GM21390 (cell line): ENCODE results near the gene VPS52.
"Not testable (repeated sequence)": the region's sequence is repeated elsewhere in the genome, so short reads cannot be mapped to it uniquely, and the experiment has no call there.

Experiments used
- ATAC-seq: cut with Tn5 transposase; IDR thresholded peaks from one replicate; pipeline ENCODE4 v1.9.1; 2021; ENCODE audit not compliant: unreplicated experiment

The VPS52 gene

DNA sequence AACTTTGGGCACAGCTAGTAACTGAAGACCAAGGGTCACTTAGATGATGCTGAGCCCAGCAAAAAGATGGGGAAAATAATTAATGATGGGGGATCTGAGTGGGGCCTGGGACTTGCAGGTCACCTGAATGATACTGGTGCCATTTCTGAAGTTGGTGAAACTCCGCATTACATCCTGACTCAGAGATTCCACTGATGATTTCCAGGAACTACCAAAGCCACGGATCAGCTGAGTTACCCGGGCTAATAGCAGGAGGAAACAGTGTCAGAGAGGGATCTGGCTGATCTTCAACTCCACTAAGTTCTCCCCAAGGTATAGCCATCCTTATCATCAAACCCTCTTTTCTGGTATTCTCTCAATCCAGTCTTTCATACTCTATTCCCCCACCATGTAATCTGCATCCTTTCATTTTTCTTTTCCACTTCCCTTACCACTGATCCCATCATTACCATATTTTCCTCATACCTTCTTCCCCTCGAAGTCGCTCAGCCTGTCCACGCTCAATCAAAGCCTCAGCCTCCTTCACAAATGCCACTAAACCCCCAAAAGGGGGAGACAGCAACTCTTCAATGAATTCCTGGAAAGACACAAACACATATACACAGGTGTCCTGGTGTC lies 20.2 kb downstream of the VPS52 start:
- ATAC-seq = no peak

DNA sequence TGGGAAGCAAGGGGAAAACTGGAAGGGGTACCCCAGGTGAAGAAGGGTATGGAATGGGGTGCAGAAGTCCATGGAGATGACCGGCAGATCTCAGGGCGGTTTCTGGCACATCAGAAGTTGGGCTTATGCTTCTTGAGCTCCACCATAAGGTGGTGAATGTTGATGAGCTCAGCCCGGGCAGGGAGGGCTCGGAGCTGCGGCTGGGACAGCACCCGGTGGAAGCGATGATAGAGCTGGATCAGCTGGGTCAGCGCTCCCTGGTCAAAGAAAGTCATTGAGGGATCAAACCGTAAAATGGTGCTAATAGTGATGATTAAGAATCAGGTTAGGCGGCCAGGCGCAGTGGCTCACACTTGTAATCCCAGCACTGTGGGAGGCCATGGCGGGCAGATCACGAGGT lies 20.9 kb downstream of the VPS52 start:
- no peak for ATAC-seq

DNA sequence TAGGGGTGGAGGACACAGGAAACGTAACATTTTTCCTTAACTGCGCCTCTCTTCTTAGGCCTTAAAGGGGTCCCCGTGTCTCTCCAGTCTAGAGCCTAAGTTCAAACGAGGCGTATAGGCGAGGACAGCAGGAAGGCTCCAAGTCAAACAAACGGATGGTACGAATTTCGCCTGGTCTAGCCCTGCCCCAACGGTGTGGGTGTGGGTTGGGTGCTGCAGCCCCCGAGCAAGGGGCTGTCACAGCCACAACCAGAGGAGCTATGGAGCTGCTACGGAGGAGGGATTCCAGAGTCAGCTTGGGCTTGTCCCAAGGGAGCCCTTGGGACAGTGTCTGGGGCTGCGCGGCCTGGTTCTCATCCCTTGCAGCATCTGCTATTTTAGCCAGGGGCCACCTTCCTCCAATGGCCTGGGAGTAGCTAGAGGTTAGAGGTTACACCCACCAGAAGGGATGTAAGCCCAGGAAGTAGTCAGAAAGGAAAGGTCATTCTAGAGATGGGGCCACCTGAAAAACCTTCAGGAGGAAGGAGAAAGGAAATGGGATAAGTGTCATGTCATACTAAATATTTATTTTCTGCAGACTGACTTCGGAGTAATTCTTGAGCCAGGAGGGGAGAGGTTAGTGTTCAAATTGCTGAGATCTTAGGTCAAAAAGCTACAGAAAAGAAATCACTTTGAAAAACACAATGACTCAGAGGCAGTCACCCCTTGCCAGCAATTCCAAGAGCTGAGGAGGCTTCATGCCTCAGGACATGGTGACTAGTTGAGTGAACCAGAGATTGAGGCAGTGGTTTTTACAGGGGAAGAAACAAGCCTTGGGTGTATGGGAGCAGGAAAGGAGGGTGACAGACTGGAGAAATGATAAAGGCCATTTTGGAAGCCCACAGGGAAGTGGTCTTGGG lies 21.7 kb downstream of the VPS52 start:
- ATAC-seq = no peak

DNA sequence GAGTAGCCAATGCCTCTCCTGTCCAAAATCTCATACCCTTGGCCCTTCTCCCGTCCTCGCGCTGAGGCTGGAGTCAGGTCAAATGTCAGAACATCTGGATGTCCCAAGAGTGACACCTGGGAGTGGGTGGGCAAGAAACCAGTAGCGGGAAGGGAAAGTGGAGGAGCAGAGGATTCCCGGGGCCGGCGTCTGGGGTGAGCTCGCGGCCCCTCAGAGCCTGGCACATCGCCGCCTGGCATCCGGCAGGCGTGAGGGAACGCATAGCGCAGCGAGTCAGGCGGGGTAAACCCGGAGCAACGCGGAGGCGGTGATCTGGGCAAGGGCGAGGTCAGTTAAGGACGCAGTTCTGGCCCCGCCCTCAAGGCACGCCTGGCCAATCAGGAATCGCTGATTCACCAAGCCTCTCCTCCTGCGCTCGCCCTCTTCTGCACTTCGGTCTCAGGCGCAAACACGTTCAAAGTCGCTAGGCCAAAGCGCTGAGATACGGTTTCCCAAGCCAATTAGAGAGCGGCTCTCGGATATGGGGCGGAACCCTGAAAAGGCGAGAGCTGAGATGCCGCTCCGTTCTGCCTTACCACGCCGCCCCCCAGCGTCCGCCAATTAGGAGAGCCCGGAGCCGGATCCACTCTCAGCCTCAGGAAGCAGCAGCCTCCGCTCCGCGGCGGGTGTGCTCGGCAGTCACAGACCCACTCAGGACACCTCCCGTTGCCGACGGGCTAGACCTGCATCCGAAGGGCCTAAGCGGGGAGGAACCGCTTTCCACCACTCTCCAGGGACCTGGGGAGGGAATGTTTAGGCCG lies 22.5 kb downstream of the VPS52 start:
- ATAC-seq = peak; percentile 87

GRCh38 chr6:33248643-33248931 lies 23.1 kb downstream of the VPS52 start:
- ATAC-seq = no peak

DNA sequence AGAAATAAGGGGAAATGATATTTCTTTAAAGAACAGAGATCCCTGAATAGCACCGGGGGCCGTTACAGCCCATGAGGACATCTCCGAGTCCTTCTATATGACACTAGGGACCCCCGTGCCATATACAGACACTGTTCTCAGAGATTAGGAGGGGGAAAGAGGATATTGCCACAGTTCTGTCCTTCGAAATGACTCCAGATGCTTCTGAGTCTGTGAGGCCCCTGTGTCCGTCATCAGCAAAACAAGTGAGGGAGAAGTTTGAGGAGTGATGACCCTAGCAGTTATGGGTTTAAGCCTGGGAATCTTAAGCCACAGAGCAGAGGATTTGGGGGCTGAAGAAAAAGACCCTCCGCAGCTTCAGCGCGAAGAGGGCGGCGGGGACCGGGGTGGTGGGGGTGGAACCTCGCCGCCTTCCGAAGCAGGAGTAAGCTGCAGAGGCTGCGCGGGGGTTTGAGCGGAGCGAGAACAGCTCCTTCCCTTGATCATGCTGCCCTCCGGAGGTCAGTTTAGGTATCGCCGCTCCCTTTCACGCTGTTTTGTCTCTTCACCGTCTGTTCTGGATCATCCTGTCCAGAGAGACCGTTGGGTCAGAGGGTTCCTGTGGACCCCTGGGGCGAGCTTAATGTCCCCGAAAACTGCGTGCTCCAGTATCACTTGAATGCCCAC lies 23.6 kb downstream of the VPS52 start:
- ATAC-seq = no peak

- ATAC-seq = no peak
These were observed 28.2 kb downstream of the VPS52 start for GRCh38 chr6:33243476-33243875.

DNA sequence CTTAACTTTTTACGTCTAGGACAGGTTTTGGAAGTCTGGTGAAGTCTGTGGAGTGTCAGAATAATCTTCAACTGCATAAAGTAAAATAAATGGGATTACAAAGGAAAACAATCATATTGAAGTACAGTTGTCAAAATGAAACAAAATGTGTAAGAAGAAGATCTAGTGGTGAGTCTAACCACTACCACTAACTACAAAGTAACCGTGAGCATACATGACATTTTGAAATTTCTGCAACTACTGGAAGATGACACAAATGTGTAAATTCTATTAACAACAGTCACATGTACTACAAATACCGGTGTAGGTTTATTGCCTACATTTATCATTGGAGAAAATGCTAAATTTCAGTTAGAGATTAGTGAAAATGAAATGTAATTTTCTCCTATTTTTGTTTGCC lies 29.7 kb downstream of the VPS52 start:
- ATAC-seq = no peak

GRCh38 chr6:33237741-33238140 lies 33.9 kb downstream of the VPS52 start:
- no peak for ATAC-seq

DNA sequence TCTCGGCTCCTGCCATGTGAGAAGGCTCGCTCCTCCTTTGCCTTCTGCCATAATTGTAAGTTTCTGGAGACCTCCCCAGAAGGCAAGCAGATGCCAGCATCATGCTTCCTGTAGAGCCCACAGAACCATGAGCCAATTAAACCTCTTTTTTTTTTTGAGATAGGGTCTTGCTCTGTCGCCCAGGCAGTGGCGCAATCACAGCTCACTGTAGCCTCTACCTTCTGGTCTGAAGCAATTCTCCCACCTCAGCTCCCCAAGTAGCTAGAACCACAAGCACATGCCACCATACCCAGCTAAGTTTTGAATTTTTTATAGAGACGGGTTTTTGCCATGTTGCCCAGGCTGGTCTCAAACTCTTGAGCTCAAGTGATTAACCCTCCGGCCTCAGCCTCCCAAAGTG lies 34.8 kb downstream of the VPS52 start:
- ATAC-seq = no peak

GRCh38 chr6:33236328-33236727 lies 35.3 kb downstream of the VPS52 start:
- ATAC-seq = no peak

DNA sequence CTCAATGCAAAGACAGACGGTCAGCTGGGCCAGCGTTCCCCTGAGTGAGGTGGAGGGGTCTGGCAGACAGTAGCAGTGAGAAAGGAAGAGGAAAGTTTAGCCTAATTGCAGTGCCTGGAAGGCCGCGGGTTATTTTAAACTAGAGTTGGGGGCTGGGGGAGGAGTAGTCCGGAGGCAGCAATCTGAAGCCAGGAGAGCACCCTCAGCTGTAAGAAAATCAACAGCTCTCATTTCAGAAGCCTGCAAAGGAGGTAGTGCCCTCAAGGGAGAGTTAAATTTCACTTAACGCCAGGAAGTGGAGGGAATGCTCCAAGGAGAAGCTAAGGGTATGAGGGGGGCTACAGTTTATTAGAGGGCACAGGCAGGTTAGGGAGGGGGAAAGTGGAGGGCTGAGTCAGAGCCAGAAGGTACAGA lies 36.4 kb downstream of the VPS52 start:
- ATAC-seq = no peak

DNA sequence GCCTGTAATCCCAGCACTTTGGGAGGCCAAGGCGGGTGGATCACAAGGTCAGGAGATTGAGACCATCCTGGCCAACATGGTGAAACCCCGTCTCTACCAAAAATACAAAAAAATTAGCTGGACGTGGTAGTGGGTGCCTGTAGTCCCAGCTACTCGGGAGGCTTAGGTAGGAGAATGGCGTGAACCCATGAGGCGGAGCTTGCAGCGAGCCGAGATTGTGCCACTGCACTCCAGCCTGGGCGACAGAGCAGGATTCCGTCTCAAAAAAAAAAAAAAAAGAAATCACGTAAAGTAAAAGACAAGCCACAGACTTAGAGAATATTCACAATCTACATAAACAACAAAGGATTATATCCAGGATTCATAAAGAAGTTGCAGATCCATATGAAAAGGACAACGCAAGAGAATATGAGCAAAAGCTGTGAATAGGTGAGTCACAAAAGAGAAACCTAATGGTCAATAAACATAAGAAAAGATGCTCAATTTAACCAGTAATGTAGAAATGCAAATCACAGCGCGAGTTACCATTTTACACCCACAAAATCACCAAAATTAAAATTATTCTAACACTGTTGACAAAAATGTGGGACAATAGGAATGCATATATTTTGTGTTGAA lies 45.1 kb downstream of the VPS52 start:
- not testable (repeated sequence) for ATAC-seq

DNA sequence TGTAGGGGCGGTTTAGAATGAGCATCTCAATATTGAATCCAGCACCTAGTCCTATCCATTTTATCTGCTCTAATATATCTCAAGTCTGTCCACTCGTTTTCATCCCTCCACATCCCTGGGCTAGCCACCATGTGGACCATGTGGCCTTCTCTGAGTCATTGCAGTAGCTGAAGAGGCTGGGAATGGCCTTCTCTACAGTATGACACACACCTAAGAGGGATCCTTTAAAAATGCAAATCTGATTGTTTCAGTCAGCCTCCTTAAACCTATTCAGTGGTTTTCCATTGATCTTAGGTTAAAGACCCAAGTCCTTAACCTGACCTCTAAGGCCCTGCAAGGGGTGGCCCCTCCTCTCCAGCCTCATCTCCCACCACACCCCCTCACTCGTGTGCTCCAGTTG lies 54.0 kb downstream of the VPS52 start:
- ATAC-seq = no peak

GRCh38 chr6:33217246-33217645 lies 54.4 kb downstream of the VPS52 start:
- ATAC-seq = no peak

DNA sequence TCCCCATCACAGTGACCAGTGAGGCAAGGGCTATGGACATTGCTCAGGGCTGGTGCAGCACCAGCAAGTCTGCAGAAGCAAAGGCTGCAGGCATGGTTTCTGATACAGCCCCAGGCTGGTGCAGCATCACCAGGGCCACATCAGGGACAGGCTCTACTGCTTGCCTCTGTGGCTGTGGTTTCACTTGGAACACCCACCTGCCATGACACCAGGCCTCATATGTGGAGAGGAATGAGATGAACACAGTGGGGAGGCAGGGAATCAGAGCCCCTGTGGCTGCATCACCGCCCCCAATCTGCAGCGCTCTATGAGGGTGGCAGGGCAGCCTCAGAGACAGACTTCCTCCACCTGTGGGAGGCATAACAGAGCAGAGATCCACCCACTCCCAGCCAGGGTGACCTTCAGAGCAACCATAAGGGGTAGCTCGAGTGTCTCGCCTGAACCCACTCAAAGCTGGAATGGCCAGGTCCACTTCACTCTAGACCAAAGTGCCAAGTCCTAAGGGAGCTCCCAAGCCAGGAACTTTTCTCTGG lies 55.5 kb downstream of the VPS52 start:
- no peak for ATAC-seq

DNA sequence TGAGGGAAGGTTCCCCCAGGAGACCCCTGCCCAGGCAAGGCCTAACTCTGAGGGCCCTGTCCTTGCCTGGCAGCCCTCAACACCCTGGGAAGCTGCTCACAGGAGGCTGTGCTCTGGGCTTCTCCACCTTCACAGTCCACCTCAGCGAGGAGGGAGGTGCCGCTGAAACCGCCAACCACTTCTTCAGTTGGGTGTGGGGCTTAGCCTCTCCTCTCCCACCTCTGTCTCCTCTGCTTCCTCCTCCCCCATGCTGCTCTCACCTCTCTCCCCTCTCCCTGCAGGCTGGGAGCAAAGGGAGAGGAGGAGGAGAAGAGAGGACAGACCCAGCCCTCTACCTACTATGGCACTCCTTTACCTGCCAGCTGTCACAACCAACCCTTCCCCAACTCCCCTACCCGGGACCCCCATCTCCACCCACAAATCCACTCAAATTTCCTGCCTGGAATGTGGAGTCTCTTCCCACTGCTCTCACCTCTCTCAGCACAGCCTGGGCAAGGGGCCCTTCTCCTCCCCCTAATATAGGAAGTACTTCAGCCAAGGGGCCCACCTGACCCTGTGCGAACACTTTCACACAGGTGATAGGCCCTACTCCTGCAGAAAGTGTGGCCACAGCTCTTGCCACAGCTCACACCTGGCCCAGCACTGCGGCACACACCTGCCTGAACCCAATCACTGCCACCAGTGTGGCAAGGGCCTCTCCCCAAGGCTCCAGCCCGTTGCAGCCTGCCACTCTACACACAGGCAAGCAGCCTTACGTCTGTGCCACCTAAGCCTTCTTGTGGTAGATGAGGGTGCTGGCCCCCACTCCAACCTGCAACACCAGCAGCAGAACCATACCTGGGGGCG lies 56.2 kb downstream of the VPS52 start:
- ATAC-seq = no peak

- no peak for ATAC-seq
These were observed 57.7 kb downstream of the VPS52 start for GRCh38 chr6:33213989-33214335.

DNA sequence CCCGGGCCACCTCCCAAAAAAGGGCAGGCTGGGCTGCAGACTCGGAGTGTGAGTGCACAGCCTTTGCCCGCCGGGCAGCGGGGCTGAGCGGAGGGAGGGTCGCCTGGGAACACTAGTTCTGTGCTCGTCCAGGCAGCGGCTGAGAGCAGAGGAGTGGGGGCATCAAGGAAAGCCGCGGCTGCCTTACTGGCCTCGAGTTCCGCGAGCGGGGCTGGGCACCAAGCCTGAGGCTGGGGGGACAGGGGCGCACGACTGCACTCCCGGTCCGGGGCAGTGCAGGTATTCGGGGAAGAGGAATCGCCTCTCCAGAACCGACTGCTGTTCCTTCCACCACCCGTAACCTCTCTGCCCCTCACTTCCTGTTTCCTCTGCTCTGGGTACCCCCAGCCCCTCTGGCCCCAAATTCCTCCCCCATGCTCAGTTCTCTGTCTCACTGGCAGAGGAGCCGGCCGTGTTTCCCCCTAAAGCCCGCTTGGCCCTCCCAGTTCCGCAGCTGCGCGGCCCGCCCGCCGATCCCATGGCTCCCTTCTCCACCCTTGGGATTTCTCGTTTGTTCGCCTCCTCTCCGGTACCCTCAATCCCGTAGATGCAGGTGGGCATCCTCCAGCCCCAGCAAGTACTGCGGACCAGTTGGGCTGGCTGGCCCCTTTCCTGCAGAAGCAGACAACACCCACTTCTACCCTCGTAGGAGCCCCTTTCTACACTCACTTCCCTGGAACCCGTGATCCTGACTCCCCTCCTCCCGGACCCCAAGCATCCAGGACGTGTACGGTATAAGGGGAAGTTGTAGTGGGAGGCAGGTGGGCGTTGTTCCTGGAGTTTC lies 58.3 kb downstream of the VPS52 start:
- ATAC-seq = no peak
